ENCODE data around the gene ITPRIP.

Gene ITPRIP

GRCh38 chr10:104340641-104341040 is 2.4 kb upstream of the ITPRIP start:
- DNase-seq (ENCODE audit: low read depth in 3 of 3), result no peak

GRCh38 chr10:104340111-104340526 is 1.9 kb upstream of the ITPRIP start:
- no peak for DNase-seq (ENCODE audit: low read depth in 3 of 3)

- no peak for DNase-seq (ENCODE audit: low read depth in 3 of 3)
These were observed 1.3 kb upstream of the ITPRIP start for GRCh38 chr10:104339469-104340110.

DNA sequence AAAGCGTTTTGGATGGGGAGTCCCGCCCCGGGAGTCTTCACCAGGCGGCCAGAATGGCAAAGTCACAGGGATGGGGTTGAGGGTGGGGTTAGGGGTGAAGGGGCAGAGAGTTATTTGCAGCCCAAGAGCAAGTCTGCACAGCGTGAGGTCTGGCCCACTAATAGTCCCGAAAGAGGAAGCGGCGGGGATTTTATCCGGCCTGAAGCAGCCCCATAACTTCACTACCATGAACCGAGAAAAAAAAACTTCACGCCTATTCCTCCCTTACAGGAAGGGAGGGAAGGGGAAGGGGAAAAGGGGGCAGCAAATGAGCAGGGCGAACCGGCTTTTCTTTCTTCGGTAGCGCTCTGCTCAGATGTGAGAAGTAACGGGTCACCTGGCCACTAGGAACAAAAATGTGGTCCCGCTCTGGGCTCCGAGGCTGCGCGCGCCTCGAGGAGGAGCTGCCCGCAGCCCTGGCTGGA is 712 bp downstream of the ITPRIP start:
- no peak for DNase-seq (ENCODE audit: low read depth in 3 of 3)

DNA sequence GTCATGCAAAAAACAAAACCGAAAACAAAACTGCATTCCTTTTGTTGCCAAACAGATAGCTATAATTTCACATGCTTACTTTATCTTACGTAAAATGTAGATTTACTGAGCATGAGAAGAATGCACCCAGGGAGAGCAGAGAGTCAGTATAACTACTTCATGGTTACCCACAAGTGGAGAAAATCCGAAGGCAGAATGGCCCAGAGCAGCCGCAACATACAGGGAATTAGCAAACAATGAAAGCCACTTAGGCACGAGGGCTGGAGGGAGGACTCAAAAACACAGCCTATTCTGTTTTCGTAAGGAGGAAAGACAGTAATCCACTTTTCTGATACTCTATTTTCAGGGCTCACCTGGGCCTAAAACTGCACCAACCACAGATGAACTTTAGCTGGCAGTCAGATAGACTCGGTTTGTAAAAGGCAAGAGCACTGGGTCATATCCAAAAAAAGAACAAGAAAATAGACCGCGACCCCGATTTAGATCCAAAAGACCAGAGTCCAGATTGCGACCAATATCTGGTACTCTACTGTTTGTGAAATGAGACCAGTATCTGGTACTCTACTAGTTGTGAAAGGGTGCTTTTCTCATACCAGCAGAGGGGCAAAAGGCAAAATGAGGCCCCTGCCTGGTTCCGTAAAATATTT is 1.3 kb downstream of the ITPRIP start:
- no peak for DNase-seq (ENCODE audit: low read depth in 3 of 3)

DNA sequence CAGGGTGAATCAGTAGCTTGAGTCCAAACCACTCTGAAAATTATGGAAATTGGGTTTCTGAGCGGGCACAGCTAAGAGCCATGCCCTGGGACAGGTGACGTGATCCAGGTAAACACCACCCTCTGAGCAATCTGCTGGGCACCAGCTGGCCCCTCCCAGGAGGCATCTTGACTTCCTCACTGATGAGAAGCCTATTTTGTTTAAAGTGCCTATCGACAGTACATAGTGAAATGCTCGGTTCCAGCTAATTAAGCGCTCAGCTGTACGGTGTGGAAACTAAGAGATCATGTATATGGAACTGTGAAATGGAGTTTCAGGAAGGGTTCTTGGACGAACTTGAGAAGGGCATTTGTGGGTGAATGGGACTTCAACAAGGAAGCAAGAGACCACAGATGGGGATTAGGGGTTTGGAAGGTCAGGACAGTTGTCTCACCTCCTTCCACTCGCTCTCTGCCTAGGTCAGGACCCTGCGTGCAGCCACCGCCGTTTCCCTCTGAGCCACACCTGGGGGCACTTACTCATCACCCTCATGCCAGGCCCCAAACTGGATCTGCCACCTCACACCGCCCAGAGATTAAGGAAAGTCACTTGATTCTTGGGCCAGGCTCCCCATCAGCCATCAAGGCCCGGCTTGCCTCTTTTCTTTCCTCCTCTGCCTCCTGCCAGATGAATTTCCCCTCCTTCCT is 3.2 kb downstream of the ITPRIP start:
- DNase-seq (ENCODE audit: low read depth in 3 of 3), result no peak

DNA sequence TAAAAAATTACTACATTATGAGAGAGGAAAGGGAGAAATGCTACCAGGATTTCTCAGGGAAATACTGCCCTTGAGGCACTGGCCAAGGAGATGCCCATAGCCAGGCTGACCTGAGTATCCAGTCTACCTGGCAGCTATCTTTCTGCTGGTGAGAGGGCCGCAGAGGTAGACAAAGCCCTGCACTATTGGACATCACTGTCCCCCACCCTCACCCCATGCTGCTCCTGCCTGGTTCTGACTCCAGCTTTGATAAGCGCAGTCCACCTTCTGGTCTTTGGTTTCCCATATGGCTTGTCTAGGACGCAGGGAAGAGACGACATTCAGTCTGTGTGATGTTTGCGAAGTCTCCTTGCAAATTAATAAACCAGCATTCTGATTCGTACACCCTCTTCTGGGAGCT is 3.7 kb downstream of the ITPRIP start:
- no peak for DNase-seq (ENCODE audit: low read depth in 3 of 3)

- DNase-seq (ENCODE audit: low read depth in 3 of 3), result no peak
These were observed 4.4 kb downstream of the ITPRIP start for GRCh38 chr10:104333728-104334373.

DNA sequence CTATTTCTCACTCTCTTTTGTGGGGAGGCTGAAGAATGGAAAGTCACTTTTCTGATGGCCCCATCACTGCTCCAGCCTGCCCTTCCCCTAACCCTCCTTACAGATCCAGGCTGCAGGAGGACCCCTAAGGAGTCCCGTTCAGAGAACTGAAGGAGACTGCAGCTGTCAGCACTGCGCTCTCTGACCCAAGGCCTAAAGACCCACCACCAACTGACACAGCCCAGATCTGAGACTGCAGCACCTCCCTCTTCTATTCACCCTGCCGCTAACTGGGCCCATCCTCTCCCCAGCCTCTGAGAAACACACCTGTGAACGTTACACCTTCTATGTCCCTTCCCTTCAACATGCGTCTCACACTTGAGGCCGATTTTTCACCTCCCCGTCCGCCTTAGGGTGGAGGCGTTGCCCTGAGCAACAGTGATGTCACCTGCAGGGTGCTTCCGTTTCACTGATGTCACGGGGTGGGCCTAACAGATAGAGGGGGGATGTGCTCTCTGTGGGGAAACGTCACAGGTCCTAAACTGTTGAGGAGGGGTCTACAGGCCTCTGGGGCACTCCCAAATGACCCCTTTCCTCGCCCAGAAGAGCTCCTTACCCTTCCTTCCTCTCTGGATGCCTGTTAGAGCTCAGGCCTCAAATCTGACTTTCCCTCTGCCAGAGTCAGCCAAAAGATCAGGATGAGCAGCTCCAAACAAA is 5.1 kb downstream of the ITPRIP start:
- no peak for DNase-seq (ENCODE audit: low read depth in 3 of 3)

- DNase-seq (ENCODE audit: low read depth in 3 of 3), result no peak
These were observed 5.8 kb downstream of the ITPRIP start for GRCh38 chr10:104332243-104333031.

GRCh38 chr10:104331208-104331838 is 6.9 kb downstream of the ITPRIP start:
- no peak for DNase-seq (ENCODE audit: low read depth in 3 of 3)

- DNase-seq (ENCODE audit: low read depth in 3 of 3), result no peak
These were observed 7.8 kb downstream of the ITPRIP start for GRCh38 chr10:104330168-104331110.

DNA sequence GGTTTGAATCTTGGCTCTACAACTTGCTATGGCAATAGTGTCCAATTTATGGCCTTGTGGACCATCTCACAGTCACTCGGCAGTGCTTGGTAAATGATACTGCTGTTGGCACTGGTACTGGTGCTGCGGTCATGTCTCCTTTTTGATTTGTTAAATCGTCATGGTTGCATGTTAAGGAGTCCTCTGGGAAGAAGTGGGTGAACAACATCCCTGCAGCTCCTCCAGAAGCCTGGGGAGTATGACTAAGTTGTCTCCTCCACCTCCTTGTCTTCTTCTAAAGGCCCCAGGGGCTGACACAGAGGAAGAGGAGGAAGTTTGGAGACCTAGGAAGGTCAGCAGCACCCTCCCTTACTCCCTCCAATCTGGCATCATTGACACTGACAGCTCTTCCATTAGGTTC is 8.5 kb downstream of the ITPRIP start:
- no peak for DNase-seq (ENCODE audit: low read depth in 3 of 3)

GRCh38 chr10:104328896-104329710 is 9.2 kb downstream of the ITPRIP start:
- DNase-seq (ENCODE audit: low read depth in 3 of 3), result peak; percentile 55 to 73 (median 70)

- DNase-seq (ENCODE audit: low read depth in 3 of 3), result no peak
These were observed 9.7 kb downstream of the ITPRIP start for GRCh38 chr10:104328646-104328895.

DNA sequence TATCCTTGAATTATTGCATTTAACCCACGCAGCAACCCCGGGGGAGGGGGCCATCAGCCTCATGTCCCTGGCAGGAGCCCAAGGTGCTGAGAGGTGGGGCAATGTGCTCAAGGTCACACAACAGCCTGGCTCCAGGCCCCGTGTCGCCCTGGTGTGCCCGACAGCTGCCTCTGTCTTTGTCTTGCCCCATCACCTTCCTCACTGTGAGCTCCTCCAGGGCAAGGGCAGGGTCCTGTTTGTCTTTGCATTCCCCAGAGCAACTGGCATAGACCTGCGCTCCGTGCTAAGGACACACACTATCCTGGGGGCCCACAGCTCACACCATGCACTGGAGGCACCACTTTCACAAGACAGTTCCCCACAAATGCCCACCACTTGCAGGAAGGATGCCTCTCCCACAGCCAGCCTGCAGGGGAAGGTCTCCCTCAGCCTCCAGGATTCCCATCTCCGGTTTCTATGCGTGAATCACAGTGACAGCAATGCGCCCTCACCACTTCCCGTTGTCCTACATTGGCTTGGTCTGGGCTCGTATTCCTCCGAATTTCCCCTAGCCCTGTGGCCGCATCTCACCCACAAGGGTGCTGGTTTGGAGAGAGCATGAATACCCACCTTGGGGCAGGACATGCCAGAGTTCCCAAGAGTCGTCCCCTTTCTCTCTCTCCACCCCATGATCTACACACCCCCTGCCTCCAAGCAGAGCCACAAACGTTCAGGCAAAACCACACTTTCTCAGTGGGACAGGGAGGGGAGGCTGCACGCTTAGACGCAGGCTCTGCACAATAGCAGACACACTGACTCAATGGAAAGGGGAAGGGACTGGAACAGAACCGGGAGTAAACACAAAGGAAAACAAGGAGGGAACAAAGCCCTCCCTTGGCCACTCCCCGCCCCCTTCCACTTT is 10.3 kb downstream of the ITPRIP start:
- DNase-seq (ENCODE audit: low read depth in 3 of 3), result no peak

GRCh38 chr10:104326991-104327610 is 11.2 kb downstream of the ITPRIP start:
- DNase-seq (ENCODE audit: low read depth in 3 of 3), result no peak
